Measurements from ENCODE around the gene DPY19L1. TPM values are rescaled to one million over a fixed set of nuclear protein-coding genes. Genes with fewer than 3 reads are reported as not detected.

Gene DPY19L1
- polyA plus RNA-seq, 1 donor, result 16.7 TPM

Other genes with a start within 250 kb of the DPY19L1 start
- gene TBX20, start 216.6 kb upstream of the DPY19L1 start, polyA plus RNA-seq (ENCODE audit: insufficient read length), result not detected